Liver (tissue), 9 donors: ENCODE measurements around the gene NOS1. TPM values are rescaled to one million over a fixed set of nuclear protein-coding genes. Genes with fewer than 3 reads are reported as not detected.

Experiments
- DNase-seq: peaks from one replicate; pipeline ENCODE4 v3.0.0-alpha.2; 2017; ENCODE audit warnings: low spot score
- H3K27ac ChIP-seq, 2 donors: one replicate each; pipeline ENCODE4 v1.7.0; 2013; ENCODE audit warnings: inconsistent platforms in 2 of 2, low read length in 2 of 2, control low read depth in 1 of 2, low read depth in 1 of 2, mild to moderate bottlenecking in 1 of 2
- H3K27me3 ChIP-seq, 4 donors: one replicate each; pipeline versions ENCODE4 v1.6.1 to v1.7.0; 2013; ENCODE audit warnings: low read length in 3 of 4, inconsistent platforms in 1 of 4, mild to moderate bottlenecking in 1 of 4, moderate library complexity in 1 of 4; ENCODE audit not compliant: control insufficient read depth in 4 of 4, insufficient read depth in 4 of 4
- H3K36me3 ChIP-seq, 4 donors: one replicate each; pipeline versions ENCODE4 v1.6.1 to v1.7.0; 2013; ENCODE audit warnings: low read length in 3 of 4, mild to moderate bottlenecking in 3 of 4, low read depth in 1 of 4, moderate library complexity in 1 of 4; ENCODE audit not compliant: control insufficient read depth in 4 of 4, insufficient read depth in 3 of 4
- H3K4me1 ChIP-seq, 4 donors: one replicate each; pipeline versions ENCODE4 v1.6.1 to v1.7.0; 2013; ENCODE audit warnings: low read length in 3 of 4, mild to moderate bottlenecking in 3 of 4, moderate library complexity in 1 of 4; ENCODE audit not compliant: control insufficient read depth in 4 of 4, insufficient read depth in 4 of 4
- H3K4me3 ChIP-seq, 3 donors: one replicate each; pipeline versions ENCODE4 v1.6.1 to v1.7.0; 2013; ENCODE audit warnings: low read length in 3 of 3, control low read depth in 1 of 3, low read depth in 1 of 3, mild to moderate bottlenecking in 1 of 3
- H3K9ac ChIP-seq, 2 donors: one replicate each; pipeline ENCODE4 v1.7.0; 2013; ENCODE audit warnings: low read length in 2 of 2, mild to moderate bottlenecking in 2 of 2, moderate library complexity in 2 of 2, control low read depth in 1 of 2, low read depth in 1 of 2
- H3K9me3 ChIP-seq, 4 donors: one replicate each; pipeline versions ENCODE4 v1.6.1 to v1.7.0; 2013; ENCODE audit warnings: low read length in 3 of 4; ENCODE audit not compliant: control insufficient read depth in 4 of 4
- EGR1 ChIP-seq, 2 donors: IDR thresholded peaks; 2 replicates each; pipeline ENCODE4 v1.6.1; 2016 to 2018; ENCODE audit warnings: antibody characterized with exemption in 2 of 2, low read depth in 2 of 2
- FOXA1 ChIP-seq: IDR thresholded peaks from 2 replicates; pipeline ENCODE4 v1.6.1; 2016; ENCODE audit warnings: antibody characterized with exemption
- FOXA2 ChIP-seq: IDR thresholded peaks from 2 replicates; pipeline ENCODE4 v1.6.1; 2016; ENCODE audit warnings: antibody characterized with exemption
- GABPA ChIP-seq, 2 donors: IDR thresholded peaks in 1 of 2; conservative IDR thresholded peaks in 1 of 2; 2 replicates each; pipeline ENCODE4 v1.6.1; 2016; ENCODE audit warnings: antibody characterized with exemption in 2 of 2, mild to moderate bottlenecking in 1 of 2, moderate library complexity in 1 of 2
- HNF4A ChIP-seq, 2 donors: conservative IDR thresholded peaks; 2 replicates each; pipeline ENCODE4 v1.6.1; 2016; ENCODE audit warnings: antibody characterized with exemption in 2 of 2, mild to moderate bottlenecking in 2 of 2
- HNF4G ChIP-seq: IDR thresholded peaks from 2 replicates; pipeline ENCODE4 v1.6.1; 2016; ENCODE audit warnings: antibody characterized with exemption
- JUND ChIP-seq, 2 donors: IDR thresholded peaks; 2 replicates each; pipeline ENCODE4 v1.6.1; 2016; ENCODE audit warnings: antibody characterized with exemption in 2 of 2
- RAD21 ChIP-seq, 2 donors: IDR thresholded peaks; 2 replicates each; pipeline ENCODE4 v1.6.1; 2016; ENCODE audit warnings: antibody characterized with exemption in 2 of 2, mild to moderate bottlenecking in 2 of 2
- RXRA ChIP-seq, 2 donors: IDR thresholded peaks; 2 replicates each; pipeline ENCODE4 v1.6.1; 2017 to 2018; ENCODE audit warnings: antibody characterized with exemption in 2 of 2, mild to moderate bottlenecking in 1 of 2
- SP1 ChIP-seq: IDR thresholded peaks from 2 replicates; pipeline ENCODE4 v1.6.1; 2018; ENCODE audit warnings: antibody characterized with exemption, mild to moderate bottlenecking
- TAF1 ChIP-seq: conservative IDR thresholded peaks from 2 replicates; pipeline ENCODE4 v1.6.1; 2016; ENCODE audit warnings: antibody characterized with exemption, mild to moderate bottlenecking
- YY1 ChIP-seq: IDR thresholded peaks from 2 replicates; pipeline ENCODE4 v1.6.1; 2016; ENCODE audit warnings: antibody characterized with exemption, mild to moderate bottlenecking
- WGBS: extraction: QIAGEN DNeasy Blood & Tissue Kit; methylation state at CpG from one replicate; pipeline ENCODE4 v1.1.7; 2013; 5-methylcytosine and 5-hydroxymethylcytosine counted together
- polyA plus RNA-seq, 2 donors: library from polyadenylated mRNA; stranded (reverse) in 1 of 2; unstranded in 1 of 2; fragments of 200-250 nt in 1 of 2; fragments of >200 nt in 1 of 2; fragmentation: Nextera tagmentation in 1 of 2; extraction: Ambion mirVana in 1 of 2; gene quantifications; one replicate each; pipeline versions ENCODE4 v1.2.1 to v1.2.3, GENCODE V29; 2013 to 2015
- total RNA-seq, 2 donors: library from RNA; depleted of rRNA; stranded (reverse); fragments of >200 nt; gene quantifications; one replicate each; pipeline ENCODE4 v1.2.3, GENCODE V29; 2014
- TF ChIP-seq, protein P1 (sequence below): IDR thresholded peaks from 2 replicates; pipeline ENCODE4 v1.6.1; 2016; ENCODE audit warnings: antibody characterized with exemption
- TF ChIP-seq, protein P2 (sequence below): fragments of 150-350 bp; IDR thresholded peaks from 2 replicates; pipeline ENCODE4 v1.5.1; 2017; ENCODE audit warnings: improper control_type of control experiment, low read depth, low read length; ENCODE audit not compliant: missing input control
- TF ChIP-seq, protein P3 (sequence below): IDR thresholded peaks from 2 replicates; pipeline ENCODE4 v1.6.1; 2016; ENCODE audit warnings: antibody characterized with exemption
- TF ChIP-seq, protein P4 (sequence below): IDR thresholded peaks from 2 replicates; pipeline ENCODE4 v1.6.1; 2016; ENCODE audit warnings: antibody characterized with exemption, mild to moderate bottlenecking
- TF ChIP-seq, protein P5 (sequence below): IDR thresholded peaks from 2 replicates; pipeline ENCODE4 v1.6.1; 2016; ENCODE audit warnings: antibody characterized with exemption
- donor health status: healthy.
- donor health status: healthy.
- donor health status: healthy.
- donor health status: healthy.
- donor health status: healthy.

The NOS1 gene
- total and polyA plus RNA-seq, 4 donors: under 0.01 to 0.08 (median 0.01) TPM; not detected in 1

DNA sequence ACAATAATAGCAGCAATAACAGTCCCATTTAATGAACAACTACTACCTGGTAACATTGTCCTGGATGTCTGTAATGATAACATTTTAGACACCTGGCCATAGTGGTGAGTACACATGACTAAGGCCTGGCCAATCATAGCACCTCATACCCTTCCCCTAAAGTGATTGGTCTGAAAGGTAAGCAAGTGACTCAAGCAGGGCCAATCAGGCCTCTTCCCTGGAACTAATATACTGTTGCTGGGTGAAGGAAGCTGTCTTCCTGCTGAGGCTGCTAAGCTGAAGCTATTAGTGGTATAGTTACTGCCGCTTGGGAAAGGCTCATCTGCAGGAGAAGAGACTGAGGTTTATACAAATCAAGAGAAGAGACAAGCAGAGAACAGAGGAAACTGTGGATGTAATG, 18.7 kb upstream of the NOS1 start:
- WGBS: 84% methylated on average over 1 of the region's 1 CpG
- H3K4me3 ChIP-seq: no peak overlapping the region
- TF ChIP-seq, protein P1, sequence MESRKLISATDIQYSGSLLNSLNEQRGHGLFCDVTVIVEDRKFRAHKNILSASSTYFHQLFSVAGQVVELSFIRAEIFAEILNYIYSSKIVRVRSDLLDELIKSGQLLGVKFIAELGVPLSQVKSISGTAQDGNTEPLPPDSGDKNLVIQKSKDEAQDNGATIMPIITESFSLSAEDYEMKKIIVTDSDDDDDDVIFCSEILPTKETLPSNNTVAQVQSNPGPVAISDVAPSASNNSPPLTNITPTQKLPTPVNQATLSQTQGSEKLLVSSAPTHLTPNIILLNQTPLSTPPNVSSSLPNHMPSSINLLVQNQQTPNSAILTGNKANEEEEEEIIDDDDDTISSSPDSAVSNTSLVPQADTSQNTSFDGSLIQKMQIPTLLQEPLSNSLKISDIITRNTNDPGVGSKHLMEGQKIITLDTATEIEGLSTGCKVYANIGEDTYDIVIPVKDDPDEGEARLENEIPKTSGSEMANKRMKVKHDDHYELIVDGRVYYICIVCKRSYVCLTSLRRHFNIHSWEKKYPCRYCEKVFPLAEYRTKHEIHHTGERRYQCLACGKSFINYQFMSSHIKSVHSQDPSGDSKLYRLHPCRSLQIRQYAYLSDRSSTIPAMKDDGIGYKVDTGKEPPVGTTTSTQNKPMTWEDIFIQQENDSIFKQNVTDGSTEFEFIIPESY: no peak
- TF ChIP-seq, protein P2, sequence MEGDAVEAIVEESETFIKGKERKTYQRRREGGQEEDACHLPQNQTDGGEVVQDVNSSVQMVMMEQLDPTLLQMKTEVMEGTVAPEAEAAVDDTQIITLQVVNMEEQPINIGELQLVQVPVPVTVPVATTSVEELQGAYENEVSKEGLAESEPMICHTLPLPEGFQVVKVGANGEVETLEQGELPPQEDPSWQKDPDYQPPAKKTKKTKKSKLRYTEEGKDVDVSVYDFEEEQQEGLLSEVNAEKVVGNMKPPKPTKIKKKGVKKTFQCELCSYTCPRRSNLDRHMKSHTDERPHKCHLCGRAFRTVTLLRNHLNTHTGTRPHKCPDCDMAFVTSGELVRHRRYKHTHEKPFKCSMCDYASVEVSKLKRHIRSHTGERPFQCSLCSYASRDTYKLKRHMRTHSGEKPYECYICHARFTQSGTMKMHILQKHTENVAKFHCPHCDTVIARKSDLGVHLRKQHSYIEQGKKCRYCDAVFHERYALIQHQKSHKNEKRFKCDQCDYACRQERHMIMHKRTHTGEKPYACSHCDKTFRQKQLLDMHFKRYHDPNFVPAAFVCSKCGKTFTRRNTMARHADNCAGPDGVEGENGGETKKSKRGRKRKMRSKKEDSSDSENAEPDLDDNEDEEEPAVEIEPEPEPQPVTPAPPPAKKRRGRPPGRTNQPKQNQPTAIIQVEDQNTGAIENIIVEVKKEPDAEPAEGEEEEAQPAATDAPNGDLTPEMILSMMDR: no peak
- TF ChIP-seq YY1: no peak
- TF ChIP-seq, protein P3, sequence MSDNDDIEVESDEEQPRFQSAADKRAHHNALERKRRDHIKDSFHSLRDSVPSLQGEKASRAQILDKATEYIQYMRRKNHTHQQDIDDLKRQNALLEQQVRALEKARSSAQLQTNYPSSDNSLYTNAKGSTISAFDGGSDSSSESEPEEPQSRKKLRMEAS: no peak
- TF ChIP-seq GABPA (IDR thresholded peaks at IDR 0.05 in 1 of 2, conservative IDR thresholded peaks at IDR 0.05 in 1 of 2): no peak
- no peak for TF ChIP-seq HNF4A (conservative IDR thresholded peaks at IDR 0.05)
- no peak for TF ChIP-seq FOXA1
- TF ChIP-seq, protein P4, sequence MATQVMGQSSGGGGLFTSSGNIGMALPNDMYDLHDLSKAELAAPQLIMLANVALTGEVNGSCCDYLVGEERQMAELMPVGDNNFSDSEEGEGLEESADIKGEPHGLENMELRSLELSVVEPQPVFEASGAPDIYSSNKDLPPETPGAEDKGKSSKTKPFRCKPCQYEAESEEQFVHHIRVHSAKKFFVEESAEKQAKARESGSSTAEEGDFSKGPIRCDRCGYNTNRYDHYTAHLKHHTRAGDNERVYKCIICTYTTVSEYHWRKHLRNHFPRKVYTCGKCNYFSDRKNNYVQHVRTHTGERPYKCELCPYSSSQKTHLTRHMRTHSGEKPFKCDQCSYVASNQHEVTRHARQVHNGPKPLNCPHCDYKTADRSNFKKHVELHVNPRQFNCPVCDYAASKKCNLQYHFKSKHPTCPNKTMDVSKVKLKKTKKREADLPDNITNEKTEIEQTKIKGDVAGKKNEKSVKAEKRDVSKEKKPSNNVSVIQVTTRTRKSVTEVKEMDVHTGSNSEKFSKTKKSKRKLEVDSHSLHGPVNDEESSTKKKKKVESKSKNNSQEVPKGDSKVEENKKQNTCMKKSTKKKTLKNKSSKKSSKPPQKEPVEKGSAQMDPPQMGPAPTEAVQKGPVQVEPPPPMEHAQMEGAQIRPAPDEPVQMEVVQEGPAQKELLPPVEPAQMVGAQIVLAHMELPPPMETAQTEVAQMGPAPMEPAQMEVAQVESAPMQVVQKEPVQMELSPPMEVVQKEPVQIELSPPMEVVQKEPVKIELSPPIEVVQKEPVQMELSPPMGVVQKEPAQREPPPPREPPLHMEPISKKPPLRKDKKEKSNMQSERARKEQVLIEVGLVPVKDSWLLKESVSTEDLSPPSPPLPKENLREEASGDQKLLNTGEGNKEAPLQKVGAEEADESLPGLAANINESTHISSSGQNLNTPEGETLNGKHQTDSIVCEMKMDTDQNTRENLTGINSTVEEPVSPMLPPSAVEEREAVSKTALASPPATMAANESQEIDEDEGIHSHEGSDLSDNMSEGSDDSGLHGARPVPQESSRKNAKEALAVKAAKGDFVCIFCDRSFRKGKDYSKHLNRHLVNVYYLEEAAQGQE: no peak
- no peak for TF ChIP-seq SP1
- TF ChIP-seq TAF1: no peak
- TF ChIP-seq RXRA (IDR thresholded peaks at IDR 0.05): no peak
- TF ChIP-seq HNF4G: no peak
- no peak for TF ChIP-seq EGR1 (IDR thresholded peaks at IDR 0.05; ENCODE audit: low read depth in 2 of 2)
- TF ChIP-seq FOXA2: no peak
- no peak for TF ChIP-seq RAD21 (IDR thresholded peaks at IDR 0.05)
- TF ChIP-seq JUND (IDR thresholded peaks at IDR 0.05): no peak
- TF ChIP-seq, protein P5, sequence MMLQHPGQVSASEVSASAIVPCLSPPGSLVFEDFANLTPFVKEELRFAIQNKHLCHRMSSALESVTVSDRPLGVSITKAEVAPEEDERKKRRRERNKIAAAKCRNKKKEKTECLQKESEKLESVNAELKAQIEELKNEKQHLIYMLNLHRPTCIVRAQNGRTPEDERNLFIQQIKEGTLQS: no peak

More for the DNA sequence above, 18.7 kb upstream of the NOS1 start:
- H3K9me3 ChIP-seq: peaks cover 0 to 2% (median 0%) of the 10 kb centered on the region in 4 donors
- peaks cover 0 to 4% (median 2%) of the 10 kb centered on the region in 4 donors for H3K4me1 ChIP-seq
- no peak for DNase-seq
- H3K27ac ChIP-seq: no peak overlapping the region
- no peaks in the 10 kb centered on the region for H3K36me3 ChIP-seq
- H3K27me3 ChIP-seq: no peaks in the 10 kb centered on the region
- no peak overlapping the region for H3K9ac ChIP-seq
